HG03565 (cell line): Measurements from ENCODE around the gene PRR7.
"Not testable (repeated sequence)": the region's sequence is repeated elsewhere in the genome, so short reads cannot be mapped to it uniquely, and the experiment has no call there.

ENCODE experiments used
- ATAC-seq: cut with Tn5 transposase; IDR thresholded peaks from one replicate; pipeline ENCODE4 v1.9.1; 2021; ENCODE audit warnings: mild to moderate bottlenecking, moderate library complexity; ENCODE audit not compliant: unreplicated experiment

PRR7 gene, protein sequence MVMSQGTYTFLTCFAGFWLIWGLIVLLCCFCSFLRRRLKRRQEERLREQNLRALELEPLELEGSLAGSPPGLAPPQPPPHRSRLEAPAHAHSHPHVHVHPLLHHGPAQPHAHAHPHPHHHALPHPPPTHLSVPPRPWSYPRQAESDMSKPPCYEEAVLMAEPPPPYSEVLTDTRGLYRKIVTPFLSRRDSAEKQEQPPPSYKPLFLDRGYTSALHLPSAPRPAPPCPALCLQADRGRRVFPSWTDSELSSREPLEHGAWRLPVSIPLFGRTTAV

DNA sequence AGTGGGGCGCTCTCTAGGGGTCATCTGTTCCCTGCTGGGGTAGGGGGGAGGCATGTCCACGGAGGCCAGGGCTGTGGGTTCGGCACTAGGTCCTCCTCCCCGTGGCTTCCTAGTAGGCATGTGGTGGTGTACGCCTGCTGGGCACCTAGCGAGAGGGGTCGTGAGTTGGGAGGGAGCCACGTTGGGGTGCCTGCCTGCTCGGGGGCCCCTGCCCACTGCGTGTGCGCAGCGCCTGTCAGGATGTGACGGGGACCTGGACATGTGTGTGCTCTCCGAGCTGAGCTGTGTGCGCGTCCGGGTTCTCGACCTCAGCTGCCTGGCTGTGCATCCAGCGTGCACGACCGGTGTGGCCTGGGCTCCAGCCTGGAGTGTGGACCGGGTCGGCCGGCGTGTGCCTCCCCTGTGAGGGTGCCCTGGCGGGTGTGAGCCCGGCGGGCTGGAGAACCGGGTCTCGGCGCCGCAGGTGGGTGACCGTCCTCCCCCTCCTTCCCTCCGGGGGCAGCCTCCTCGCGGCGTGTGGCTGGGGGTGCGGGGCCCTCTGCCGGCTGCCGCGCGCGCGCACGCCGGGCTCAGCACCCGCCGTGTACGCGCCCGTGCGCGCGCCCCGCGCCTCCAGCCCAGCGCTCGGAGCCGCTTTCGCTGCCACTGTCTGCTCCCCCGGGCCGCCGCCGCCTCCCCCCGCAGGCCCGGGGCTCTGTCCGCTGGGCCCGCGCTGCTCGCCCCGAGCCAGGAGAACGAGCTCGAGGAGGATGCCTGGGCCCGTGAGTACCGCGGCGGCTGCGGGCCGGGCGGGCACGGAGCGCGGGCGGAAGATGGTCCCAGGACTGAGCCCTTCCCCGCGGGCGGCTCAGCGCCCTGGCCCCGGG is at the start of gene PRR7:
TSS of gene PRR7 (plus strand) at position 615 of the 866 bp plus-strand sequence. CDS start 8,254 bp downstream, outside the sequence.
- peak; percentile 48 for ATAC-seq

DNA sequence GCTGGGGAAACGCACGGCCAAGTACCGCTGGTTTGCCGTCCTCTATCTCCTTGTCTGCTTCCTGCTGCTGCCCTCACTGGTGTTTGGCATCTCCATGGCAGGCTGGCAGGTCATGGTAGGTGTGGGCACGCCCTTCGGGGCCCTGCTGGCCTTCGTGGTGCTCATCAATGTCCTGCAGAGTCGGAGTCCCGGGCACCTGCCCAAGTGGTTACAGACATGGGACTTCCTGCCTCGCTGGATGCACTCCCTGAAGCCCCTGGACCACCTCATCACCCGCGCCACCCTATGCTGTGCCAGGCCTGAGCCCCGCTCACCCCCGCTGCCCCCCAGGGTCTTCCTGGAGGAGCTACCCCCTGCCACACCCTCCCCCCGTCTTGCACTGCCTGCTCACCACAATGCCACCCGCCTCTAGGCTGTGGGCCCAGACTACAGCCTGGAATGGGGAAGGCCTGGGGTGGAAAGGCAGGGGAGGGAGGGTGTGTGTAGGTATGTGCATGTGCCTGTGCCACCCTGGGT is 48.7 kb upstream of the PRR7 start:
- no peak for ATAC-seq

DNA sequence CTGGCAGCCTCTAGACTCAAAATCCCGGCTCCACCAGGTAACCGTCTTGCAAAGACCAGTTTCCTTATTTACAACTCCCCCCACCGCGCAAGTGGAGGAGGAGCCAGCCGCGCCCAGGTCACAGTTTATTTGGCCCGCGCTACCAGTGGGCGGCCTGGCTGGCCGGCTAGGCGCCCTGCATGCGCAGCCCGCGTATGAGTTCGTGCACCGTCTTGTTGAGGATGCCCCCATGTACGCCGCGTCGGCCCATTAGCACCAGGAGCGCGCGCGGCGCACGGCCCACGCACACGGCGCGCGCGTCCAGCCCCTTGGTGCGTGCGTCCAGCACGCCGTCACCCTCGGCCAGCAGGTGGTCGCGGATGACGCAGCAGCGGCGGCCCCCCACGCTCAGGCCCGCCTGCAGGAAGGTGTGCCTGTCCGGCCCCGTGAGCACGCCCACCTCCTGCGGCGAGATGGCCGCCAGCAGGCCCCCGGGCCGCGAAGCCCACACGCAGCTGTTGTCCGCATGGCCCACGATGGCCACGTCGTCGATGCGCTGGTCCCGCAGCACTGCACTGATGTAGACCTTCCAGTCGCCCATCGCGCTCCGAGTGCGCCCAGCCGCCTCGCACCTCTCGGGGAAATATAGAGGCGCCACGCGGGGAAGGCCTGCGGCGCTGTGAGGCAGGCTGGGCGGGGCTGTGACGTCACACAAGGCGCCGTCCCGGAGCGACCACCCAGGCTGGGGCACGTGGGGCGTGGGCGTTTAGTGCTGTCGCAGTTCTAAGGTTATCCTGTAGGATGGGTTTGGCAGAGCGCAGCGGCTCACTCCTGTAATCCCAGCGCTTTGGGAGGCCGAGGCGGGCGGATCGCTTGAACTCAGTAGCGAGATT is 46.4 kb upstream of the PRR7 start, which contains the start of gene PFN3:
TSS of gene PFN3 (minus strand) at position 665 of the 872 bp plus-strand sequence. CDS start at position 580, 85 bp downstream.
- no peak for ATAC-seq

DNA sequence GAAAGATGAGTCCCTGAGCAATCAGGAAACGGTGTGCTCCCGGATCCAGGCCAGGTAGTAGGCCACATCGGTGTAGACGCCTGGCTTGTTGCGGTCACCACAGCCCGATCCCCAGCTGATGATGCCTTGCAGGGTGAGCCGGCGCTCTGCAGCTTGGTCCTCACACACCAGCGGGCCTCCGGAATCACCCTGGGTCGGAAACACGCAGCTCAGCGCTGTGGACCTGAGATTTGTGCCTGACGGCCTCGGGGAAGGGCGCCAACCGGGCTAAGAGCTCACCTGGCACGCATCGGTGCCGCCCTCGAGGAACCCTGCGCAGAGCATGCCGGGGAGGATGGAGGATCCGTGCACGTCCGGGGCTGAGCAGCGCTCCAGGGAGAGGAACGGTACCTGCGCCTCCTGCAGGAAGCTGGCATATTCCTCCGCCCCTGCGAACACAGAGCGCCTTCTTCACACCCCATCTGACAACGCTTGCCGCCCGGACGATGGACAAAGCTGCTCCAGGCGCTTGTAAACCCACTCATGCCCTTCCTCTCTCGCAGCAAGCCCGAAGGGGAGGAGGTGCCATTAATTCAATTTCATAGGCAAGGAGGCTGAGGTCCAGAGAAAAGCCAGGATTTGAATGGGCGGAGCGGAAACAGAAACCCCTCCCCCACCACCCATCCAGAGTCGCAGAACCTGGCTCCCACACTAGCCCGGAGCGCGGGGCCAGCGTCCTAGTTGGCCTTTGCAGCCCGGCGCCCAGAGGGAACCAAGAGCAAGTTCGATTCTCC is 44.2 kb upstream of the PRR7 start:
- no peak for ATAC-seq

DNA sequence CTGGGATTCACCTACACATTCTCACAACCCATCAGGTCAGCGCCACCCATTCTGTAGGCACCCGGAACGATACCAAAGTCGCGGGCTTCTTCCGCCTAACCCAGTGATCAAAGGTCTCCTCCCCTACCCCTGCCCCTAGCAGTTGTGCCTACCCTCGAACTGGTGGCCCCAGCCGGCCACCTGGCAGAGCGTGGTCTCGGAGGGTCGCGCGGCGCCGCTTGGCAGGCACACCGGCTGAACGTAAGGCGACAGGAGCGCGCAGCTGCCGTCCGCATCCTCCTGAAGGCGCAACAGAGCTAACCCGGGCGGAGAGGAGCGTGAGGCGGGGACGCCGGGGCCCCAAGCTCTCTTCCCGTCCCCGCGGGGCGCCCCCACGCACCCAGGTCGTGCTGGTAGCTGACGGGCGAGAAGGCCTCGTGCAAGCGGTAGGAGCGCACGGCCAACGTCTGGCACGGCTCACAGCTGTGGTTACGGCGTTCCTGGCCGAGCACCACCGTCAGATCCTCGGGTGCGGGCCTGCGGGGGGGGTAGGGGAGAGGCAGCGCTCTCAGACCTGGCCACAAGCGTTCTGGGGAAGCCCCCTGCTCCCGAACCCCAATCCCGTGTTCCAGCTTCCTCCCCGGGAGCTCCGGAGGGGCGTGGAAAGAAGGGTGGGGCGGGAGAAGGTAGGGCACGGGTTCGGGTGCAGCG is 43.4 kb upstream of the PRR7 start:
- no peak for ATAC-seq

DNA sequence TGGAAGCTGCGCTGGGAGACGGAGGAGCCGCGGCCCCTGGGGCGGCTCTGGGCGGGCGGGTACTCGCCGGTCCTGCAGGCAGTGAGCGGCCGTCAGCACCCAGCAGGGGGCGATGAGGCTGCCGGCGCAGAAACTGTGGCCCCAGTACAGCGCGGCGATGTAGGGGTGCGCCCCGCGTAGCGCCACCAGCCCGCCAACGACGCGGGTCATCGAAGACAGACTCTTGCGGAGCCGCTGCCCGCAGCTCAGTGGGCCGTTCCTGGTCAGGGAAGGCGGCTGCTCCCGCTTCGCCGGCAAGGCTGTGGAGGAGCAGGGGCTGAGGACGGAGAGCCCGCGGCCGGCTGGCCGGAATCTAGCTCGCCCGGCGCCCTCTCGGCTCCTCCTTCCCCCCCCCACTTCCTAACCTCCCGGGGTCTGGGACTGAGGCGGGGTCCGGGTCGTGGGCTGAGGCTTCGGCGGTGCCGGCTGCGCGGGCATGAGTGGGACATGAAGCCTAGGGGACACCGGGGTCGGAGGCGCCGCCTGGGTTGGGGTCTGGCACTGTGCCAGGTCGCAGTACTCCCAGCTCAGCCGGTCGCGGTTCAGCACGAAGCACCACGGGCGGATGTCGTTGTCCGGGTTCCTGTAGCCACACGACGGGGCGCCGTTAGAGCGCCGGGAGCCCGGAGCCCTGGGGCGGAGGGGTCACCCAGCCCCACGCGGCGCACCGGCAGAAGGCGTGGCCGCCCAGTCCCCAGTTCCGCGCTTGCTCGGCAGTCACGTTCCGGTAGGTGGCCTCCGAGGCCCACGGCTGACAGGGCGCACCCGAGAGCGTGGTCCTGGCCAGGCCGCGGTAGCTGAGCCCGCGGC is 42.6 kb upstream of the PRR7 start:
- ATAC-seq: peak; percentile 51

DNA sequence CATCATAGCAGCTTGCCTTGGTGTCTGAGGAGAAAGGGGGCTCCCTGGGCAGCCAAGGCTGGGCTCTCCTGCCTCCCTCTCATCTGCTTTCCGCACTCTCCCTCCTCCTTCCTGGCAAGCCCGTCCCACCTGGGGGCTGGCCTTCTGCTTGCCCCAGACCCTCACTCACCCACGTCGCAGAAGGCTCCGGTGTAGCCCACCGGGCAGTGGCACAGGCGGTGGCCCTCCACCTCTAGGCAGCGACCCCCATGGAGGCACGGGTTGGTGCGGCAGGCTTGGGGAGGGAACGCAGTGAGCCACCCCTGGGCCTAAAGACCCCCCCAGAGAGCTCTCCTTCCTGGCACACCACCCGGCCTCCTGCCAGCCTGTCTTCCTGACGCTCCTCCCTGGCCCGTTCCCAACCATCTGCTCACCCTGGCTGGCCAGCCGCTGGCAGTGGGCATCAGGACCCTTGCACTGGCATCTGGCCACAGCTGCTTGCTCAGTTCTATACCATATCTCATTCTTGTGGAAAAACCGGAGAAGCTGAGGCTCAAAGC is 41.9 kb upstream of the PRR7 start:
- ATAC-seq: no peak

DNA sequence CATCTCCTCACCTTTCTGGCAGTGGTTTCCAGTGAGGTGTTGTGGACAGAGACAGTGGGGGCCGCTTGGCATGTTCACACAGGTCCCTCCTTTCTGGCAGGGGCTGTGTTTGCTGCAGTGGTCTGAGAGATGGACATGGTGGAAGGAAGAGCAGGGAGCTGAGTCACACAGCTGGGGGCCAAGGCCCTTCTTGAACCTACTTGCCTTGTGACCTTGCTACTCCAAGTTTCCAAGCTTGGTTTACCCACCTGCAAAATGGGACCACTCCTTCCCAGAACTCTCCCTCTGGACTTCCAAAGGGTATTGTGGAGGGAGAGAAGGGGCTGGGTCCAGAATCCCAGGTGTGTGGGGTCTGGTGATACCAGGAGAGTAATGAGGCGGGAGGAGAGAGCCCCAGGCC is 41.3 kb upstream of the PRR7 start:
- no peak for ATAC-seq

DNA sequence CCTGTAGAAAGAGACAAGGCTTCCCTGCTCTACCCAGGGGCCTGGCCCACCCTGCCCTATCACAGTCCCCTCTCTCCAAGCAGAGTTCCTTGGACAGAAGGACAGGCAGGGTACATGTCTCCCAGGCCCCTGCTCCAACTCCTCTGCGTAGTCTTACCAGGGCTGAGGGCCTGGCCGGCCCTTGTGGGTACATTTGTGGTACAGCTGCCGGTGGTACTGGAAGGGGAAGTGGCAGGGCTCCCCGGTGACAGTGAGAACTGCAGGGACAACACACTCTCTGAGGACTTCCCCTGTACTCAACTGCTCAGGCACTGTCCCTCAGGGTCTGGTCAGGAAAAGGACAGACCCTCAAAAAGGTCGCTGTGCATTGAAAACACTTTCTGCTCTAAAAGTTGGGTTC is 40.8 kb upstream of the PRR7 start:
- no peak for ATAC-seq

DNA sequence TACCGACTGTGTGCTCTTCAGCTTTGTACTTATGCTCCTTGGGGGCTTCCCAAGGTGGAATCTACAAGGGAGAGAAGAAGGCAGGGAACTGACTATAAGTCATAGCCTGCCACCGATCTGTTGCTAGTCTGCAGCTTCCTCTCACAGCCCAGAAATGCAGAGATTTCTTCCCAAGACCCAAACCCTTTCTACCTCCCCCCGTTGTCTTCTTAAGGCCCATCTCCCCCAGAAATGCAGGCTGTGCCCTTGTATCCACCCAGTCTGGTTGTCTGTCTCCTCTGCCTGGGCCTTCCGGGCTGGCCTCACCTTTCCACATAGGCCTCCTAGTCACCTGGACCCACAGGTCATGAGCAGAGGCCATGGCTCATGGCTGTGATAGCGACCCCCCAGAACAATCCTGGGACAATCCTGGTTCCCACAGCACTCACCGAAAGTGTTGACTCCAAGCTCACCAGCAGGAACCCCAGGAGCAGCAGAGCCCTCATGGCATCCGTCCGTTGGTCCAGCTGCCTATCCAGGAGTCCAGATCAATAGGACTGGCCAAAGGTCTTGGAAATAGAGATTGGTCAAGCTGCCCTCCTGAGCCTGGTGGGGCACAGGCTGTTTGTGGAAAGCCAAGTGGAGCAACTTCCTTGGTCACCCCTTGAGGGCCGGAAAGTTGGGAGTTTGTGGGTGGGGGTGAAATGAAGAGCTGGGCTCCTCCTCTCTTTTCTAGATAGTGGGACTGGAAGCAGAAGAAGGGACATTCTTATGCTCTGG is 37.4 kb upstream of the PRR7 start, which contains the start of gene F12:
TSS of gene F12 (minus strand) at position 522 of the 759 bp plus-strand sequence. CDS start at position 485, 37 bp downstream.
- no peak for ATAC-seq

DNA sequence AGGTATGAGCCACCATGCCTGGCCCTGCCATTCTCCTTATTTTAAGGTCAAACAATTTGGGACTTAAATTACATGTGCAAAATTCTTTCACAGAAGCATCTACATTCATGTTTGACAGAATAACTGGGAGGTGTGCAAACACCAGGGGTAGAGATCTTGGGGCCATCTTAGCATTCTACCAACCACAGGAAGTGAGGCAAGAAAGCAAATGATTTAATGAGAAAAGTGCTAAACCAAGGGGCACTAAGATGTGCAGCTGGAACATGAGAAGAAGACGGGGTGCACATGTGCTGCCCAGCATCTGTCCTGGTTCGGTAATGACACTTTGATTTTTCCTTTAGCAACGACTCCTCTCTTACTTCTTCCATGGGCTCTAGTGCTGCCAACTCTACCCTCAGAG is 36.0 kb upstream of the PRR7 start:
- ATAC-seq: no peak

DNA sequence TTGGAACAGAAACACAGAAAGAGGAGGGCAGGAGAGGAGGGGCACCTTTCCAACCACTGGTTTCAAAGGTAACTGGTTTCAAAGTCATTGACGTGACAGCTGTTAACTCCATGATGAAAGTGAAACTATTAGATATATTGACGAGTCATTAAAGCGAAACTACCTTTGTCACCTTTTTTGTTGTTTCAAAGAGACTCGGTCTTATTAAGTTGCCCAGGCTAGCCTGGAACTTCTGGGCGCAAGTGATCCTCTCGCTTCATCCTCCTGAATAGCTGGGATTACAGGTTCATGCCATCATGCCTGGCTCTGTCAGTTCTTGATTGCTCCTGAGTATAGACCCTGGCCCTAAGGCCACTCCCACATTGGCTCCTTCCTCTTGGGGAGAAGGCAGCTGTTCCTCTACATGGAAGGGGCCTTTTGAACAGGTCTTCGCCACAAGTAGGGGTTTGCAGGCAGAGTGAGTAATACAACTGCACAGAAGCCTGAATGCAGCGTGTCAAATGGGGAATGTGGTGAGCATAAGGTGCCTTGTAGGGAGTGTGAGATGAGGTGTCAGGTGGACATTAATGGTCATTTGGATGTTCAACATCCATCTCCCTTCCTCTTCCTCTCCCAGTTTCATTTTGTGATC is 33.9 kb upstream of the PRR7 start:
- ATAC-seq: peak; percentile 73

DNA sequence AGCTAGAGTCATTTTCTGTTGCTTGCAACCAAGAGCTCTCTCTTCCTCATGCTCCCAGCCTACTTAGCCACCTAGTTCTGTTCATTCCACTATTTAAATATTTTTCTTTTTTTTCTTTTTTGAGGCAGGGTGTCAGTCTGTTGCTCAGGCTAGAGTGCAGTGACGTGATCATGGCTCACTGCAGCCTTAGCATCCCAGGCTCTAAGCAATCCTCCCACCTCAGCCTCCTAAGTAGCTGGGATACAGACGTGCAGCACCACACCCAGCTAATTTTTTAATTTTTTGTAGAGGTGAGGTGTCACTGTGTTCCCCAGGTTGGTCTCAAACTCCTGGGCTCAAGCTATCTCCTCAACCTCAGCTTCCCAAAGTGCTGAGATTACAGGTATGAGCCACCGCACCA is 32.1 kb upstream of the PRR7 start:
- ATAC-seq: no peak

DNA sequence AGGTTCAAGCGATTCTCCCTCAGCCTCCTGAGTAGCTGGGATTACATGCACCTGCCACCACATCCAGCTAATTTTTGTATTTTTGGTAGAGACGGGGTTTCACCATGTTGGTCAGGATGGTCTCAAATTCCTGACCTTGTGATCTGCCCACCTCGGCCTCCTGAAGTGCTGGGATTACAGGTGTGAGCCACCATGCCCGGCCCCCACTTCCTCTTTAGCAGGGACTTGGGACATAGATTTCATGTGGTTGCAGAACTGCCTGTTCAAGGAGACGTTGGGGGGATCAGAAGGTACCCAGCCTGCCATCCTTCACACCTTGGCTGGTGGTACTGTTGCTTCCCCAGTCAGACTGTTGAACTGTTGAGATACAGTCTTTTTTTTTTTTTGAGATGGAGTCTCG is 29.5 kb upstream of the PRR7 start:
- ATAC-seq: not testable (repeated sequence)

DNA sequence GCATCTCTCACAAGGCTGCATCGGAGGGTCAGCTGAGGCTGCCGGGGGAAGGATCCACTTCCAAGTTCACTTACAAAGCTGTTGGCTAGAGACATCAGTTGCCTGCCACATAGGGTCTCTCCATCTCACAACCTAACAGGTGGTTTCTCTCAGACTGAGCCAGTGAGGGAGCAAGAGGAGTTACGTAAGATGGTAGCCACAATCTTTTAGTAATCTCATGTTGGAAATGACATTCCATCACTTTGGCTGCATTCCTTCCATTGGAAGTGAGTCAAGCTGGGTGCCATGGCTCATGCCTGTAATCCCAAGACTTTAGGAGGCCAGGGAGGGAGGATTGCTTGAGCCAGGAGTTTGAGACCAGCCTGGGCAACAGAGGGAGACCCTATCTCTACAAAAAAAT is 27.6 kb upstream of the PRR7 start:
- no peak for ATAC-seq

DNA sequence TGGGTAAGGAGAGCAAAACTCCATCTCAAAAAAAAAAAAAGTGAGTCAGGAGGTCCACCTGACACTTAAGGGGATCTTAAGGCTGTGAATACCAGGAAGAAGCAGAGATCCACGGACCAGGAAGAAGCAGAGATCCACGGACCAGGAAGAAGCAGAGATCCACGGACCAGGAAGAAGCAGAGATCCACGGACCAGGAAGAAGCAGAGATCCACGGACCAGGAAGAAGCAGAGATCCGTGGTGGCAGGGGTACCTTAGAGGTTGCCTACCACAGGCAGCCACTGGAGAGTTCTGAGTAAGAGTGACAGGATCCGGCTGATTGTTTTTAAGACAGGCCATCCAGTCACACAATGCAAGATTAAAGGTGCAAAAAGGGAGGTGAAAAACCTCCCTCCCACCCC is 26.1 kb upstream of the PRR7 start:
- ATAC-seq: not testable (repeated sequence)
